MM.1S (cell line): ENCODE data around the gene ZNF205.
"Not testable (repeated sequence)": the region's sequence is repeated elsewhere in the genome, so short reads cannot be mapped to it uniquely, and the experiment has no call there.

Source experiments
- DNase-seq: peaks from one replicate; pipeline ENCODE4 v3.0.0-alpha.2; 2015
- H2AFZ ChIP-seq: fragments of 300-600 bp; sonication (generic); 2 replicates; pipeline ENCODE4 v1.6.0; 2016; ENCODE audit warnings: antibody characterized with exemption, low read length
- H3F3A ChIP-seq: fragments of 300-600 bp; sonication (generic); 2 replicates; pipeline ENCODE4 v1.6.1; 2016; ENCODE audit warnings: mild to moderate bottlenecking, antibody characterized with exemption, low read length, moderate library complexity, mixed read lengths; ENCODE audit not compliant: insufficient read depth
- H3K27ac ChIP-seq: fragments of 300-600 bp; sonication (generic); 2 replicates; pipeline ENCODE4 v1.5.1; 2016; ENCODE audit warnings: mild to moderate bottlenecking, low read length
- H3K27me3 ChIP-seq: fragments of 300-600 bp; sonication (generic); replicated peaks from 2 replicates; pipeline ENCODE4 v1.6.0; 2016; ENCODE audit warnings: low read length; ENCODE audit not compliant: insufficient read depth
- H3K36me3 ChIP-seq: fragments of 300-600 bp; sonication (generic); replicated peaks from 2 replicates; pipeline ENCODE4 v1.6.1; 2016; ENCODE audit warnings: mild to moderate bottlenecking, low read length, mixed read lengths; ENCODE audit not compliant: insufficient read depth
- H3K4me1 ChIP-seq: fragments of 300-600 bp; sonication (generic); 2 replicates; pipeline ENCODE4 v1.6.1; 2016; ENCODE audit warnings: low read length, mixed read lengths
- H3K4me2 ChIP-seq: fragments of 300-600 bp; sonication (generic); 2 replicates; pipeline ENCODE4 v1.6.0; 2016; ENCODE audit warnings: low read depth, low read length
- H3K4me3 ChIP-seq: fragments of 300-600 bp; sonication (generic); 2 replicates; pipeline ENCODE4 v1.5.1; 2016; ENCODE audit warnings: low read length, mixed read lengths
- H3K79me2 ChIP-seq: fragments of 300-600 bp; sonication (generic); 2 replicates; pipeline ENCODE4 v1.6.1; 2016; ENCODE audit warnings: mixed run types, low read length, mixed read lengths
- H3K9ac ChIP-seq: fragments of 300-600 bp; sonication (generic); 2 replicates; pipeline ENCODE4 v1.6.1; 2016; ENCODE audit warnings: low read length, mixed read lengths
- H3K9me2 ChIP-seq: fragments of 300-600 bp; sonication (generic); replicated peaks from 2 replicates; pipeline ENCODE4 v1.6.1; 2016; ENCODE audit warnings: mild to moderate bottlenecking, low read length, mixed read lengths; ENCODE audit not compliant: insufficient read depth
- H3K9me3 ChIP-seq: fragments of 300-600 bp; sonication (generic); replicated peaks from 2 replicates; pipeline ENCODE4 v1.6.1; 2016; ENCODE audit warnings: mild to moderate bottlenecking, low read length, mixed read lengths; ENCODE audit not compliant: insufficient read depth
- H4K20me1 ChIP-seq: fragments of 300-600 bp; sonication (generic); 2 replicates; pipeline ENCODE4 v1.6.1; 2016; ENCODE audit warnings: mild to moderate bottlenecking, low read length, moderate library complexity, mixed read lengths; ENCODE audit not compliant: insufficient read depth
- EZH2 ChIP-seq: fragments of 300-600 bp; sonication (generic); optimal IDR thresholded peaks from 2 replicates; pipeline ENCODE3; 2017; ENCODE audit warnings: low read depth, mild to moderate bottlenecking, antibody characterized with exemption, low read length, mixed read lengths
- EZH2phosphoT487 ChIP-seq: fragments of 300-600 bp; sonication (generic); IDR thresholded peaks from 2 replicates; pipeline ENCODE4 v1.6.1; 2018; ENCODE audit warnings: antibody characterized with exemption, low read length
- TF ChIP-seq, protein P1 (sequence below): fragments of 300-600 bp; sonication (generic); IDR thresholded peaks from 2 replicates; pipeline ENCODE4 v1.5.1; 2016; ENCODE audit warnings: antibody characterized with exemption, low read length, mixed read lengths

The ZNF205 gene

GRCh38 chr16:3073448-3073847, 38.9 kb upstream of the ZNF205 start:
- Histone ChIP-seq H3K9me3 (no peaks in the 10 kb centered on the region), H3K4me3 (no peak overlapping the region), H3K9me2 (no peaks in the 10 kb centered on the region), H2AFZ (no peak overlapping the region), H3K4me2 (no peak overlapping the region), H3K27me3 (peaks cover 11% of the 10 kb centered on the region; the same call in 1 of the 2 replicates), H4K20me1 (no peaks in the 10 kb centered on the region), H3K9ac (no peak overlapping the region), H3K79me2 (no peaks in the 10 kb centered on the region), H3K36me3 (no peaks in the 10 kb centered on the region), H3K4me1 (peaks cover 27% of the 10 kb centered on the region), H3K27ac (no peak overlapping the region), H3F3A (0 out of 2 replicates have a peak, but pooled peaks cover 8% of the 10 kb centered on the region)
- no peak for TF ChIP-seq EZH2phosphoT487
- TF ChIP-seq, protein P1, sequence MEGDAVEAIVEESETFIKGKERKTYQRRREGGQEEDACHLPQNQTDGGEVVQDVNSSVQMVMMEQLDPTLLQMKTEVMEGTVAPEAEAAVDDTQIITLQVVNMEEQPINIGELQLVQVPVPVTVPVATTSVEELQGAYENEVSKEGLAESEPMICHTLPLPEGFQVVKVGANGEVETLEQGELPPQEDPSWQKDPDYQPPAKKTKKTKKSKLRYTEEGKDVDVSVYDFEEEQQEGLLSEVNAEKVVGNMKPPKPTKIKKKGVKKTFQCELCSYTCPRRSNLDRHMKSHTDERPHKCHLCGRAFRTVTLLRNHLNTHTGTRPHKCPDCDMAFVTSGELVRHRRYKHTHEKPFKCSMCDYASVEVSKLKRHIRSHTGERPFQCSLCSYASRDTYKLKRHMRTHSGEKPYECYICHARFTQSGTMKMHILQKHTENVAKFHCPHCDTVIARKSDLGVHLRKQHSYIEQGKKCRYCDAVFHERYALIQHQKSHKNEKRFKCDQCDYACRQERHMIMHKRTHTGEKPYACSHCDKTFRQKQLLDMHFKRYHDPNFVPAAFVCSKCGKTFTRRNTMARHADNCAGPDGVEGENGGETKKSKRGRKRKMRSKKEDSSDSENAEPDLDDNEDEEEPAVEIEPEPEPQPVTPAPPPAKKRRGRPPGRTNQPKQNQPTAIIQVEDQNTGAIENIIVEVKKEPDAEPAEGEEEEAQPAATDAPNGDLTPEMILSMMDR, result no peak
- TF ChIP-seq EZH2, result no peak
- no peak for DNase-seq

DNA sequence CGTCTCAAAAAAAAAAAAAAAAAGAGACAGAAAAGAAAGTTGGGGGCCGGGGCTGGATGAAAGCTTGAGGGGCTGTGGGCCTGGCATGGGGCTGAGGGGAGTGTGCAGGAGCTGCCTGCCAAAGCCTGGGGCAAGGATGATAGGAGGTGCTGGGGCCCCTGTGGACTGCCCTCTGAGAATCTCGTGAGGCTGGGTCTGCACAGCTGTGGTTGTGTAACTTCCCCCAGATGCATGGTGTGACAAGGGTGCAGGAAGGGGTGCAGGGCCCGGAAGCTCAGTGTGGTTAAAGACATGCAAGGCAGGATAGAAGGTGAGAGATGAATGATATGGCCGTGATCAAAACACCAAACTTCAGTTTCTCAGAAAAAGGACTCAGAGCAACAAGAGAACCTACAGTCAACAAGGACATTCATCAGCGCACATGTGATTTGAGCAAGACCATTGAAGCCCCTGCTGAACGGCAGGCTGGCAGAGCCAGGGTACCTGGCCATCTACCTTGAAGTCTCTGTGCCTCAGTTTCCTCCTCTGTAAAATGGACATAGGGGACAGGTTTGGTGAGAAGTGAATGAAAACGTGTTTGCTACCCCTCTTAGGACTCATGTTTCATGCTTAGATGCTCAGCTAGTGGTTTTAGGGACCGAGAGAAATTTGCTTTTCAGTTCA, 37.4 kb upstream of the ZNF205 start:
- Histone ChIP-seq H3K9ac (peak overlapping the region; percentile 6; the same call in 1 of the 2 replicates), H2AFZ (peak overlapping the region; percentile 14; the same call in 1 of the 2 replicates), H3K9me3 (no peaks in the 10 kb centered on the region), H4K20me1 (no peaks in the 10 kb centered on the region), H3K79me2 (no peaks in the 10 kb centered on the region), H3K36me3 (no peaks in the 10 kb centered on the region), H3F3A (0 out of 2 replicates have a peak, but pooled peaks cover 8% of the 10 kb centered on the region), H3K27me3 (peaks cover 22% of the 10 kb centered on the region), H3K4me1 (peaks cover 27% of the 10 kb centered on the region), H3K4me3 (no peak overlapping the region), H3K4me2 (peak overlapping the region; percentile 39; the same call in 1 of the 2 replicates), H3K27ac (peak overlapping the region; percentile 57; the same call in 1 of the 2 replicates), H3K9me2 (no peaks in the 10 kb centered on the region)
- peak; percentile 72 for DNase-seq
- TF ChIP-seq EZH2 (no peak), EZH2phosphoT487 (no peak)
- TF ChIP-seq, protein P1, result no peak

DNA sequence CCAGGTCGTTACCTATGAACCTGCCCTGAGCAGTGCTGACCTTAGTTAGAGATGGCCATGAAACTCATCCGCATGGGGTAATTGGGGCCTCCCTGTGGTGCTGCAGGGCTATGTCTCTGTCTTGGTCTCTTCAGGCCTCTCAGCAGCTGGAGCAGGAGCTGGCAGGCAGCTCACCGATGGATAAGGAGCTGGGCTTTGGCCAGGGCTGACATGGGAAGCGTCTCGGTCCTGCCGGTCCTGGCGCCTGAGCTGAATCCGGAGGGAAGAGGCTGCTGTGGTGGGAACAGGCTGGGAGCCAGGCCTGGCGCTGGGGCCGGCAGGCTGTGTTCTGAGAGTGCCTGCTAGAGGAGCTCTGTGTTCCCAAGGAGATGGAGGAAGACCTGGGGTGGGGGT, 36.9 kb upstream of the ZNF205 start:
- peak overlapping the region; percentile 6; the same call in 1 of the 2 replicates for H3K9ac ChIP-seq
- peak overlapping the region; percentile 57; the same call in 1 of the 2 replicates for H3K27ac ChIP-seq
- no peaks in the 10 kb centered on the region for H3K9me2 ChIP-seq
- no peak for DNase-seq
- no peaks in the 10 kb centered on the region for H4K20me1 ChIP-seq
- peak overlapping the region; percentile 39; the same call in 1 of the 2 replicates for H3K4me2 ChIP-seq
- no peaks in the 10 kb centered on the region for H3K9me3 ChIP-seq
- no peaks in the 10 kb centered on the region for H3K79me2 ChIP-seq
- no peaks in the 10 kb centered on the region for H3K36me3 ChIP-seq
- H3F3A ChIP-seq, result 0 out of 2 replicates have a peak, but pooled peaks cover 8% of the 10 kb centered on the region
- peak overlapping the region; percentile 14; the same call in 1 of the 2 replicates for H2AFZ ChIP-seq
- H3K27me3 ChIP-seq, result peaks cover 27% of the 10 kb centered on the region
- TF ChIP-seq, protein P1, result no peak; the same call in 1 of the 2 replicates
- H3K4me1 ChIP-seq, result peaks cover 27% of the 10 kb centered on the region
- no peak overlapping the region for H3K4me3 ChIP-seq

- Histone ChIP-seq H3K4me1 (peaks cover 27% of the 10 kb centered on the region), H3K4me2 (peak overlapping the region; percentile 80; the same call in 1 of the 2 replicates)
Measured at GRCh38 chr16:3075946-3076345, 36.4 kb upstream of the ZNF205 start.

More at GRCh38 chr16:3075946-3076345, 36.4 kb upstream of the ZNF205 start:
- Histone ChIP-seq H3K27me3 (peaks cover 32% of the 10 kb centered on the region), H3K27ac (peak overlapping the region; percentile 81; the same call in 1 of the 2 replicates)
- not testable (repeated sequence) for H3K9me2 ChIP-seq, H4K20me1 ChIP-seq, DNase-seq, H2AFZ ChIP-seq, H3K36me3 ChIP-seq, H3K79me2 ChIP-seq, H3K4me3 ChIP-seq, H3F3A ChIP-seq, H3K9me3 ChIP-seq, H3K9ac ChIP-seq
